ENCODE measurements around the gene NIFK.

The NIFK gene

GRCh38 chr2:121776361-121776760, 39.7 kb upstream of the NIFK start:
- POLR2A ChIA-PET = no interaction called here
- CTCF ChIA-PET = no interaction called here

GRCh38 chr2:121774235-121774634, 37.6 kb upstream of the NIFK start:
- POLR2A ChIA-PET = interaction anchor here (0.7 kb wide), 1 partner anchor 431 kb away, joined by 6 read pairs; no protein-coding TSS in a partner anchor

More at GRCh38 chr2:121776361-121776760, 39.7 kb upstream of the NIFK start:
- Histone ChIP-seq H3K27ac (ENCODE audit: extremely low read depth, low read depth, low read length) (no peak overlapping the region), H3K9me3 (ENCODE audit: control insufficient read depth, insufficient read depth, low read depth, low read length) (no peaks in the 10 kb centered on the region), H3K4me3 (ENCODE audit: low read depth, low read length) (no peak overlapping the region), H3K4me1 (ENCODE audit: control insufficient read depth, insufficient read depth, low read length) (no peaks in the 10 kb centered on the region; the same call in 1 of the 2 replicates), H3K36me3 (ENCODE audit: control insufficient read depth in 2 of 2, insufficient read depth in 1 of 2, low read length in 2 of 2) (no peaks in the 10 kb centered on the region; a peak in 1 of 3 replicates)
- no peak for TF ChIP-seq ZNF449 (tag by site-specific recombination; IDR thresholded peaks at IDR 0.05)
- no peak for TF ChIP-seq PRDM6 (tag by site-specific recombination; IDR thresholded peaks at IDR 0.05)
- TF ChIP-seq ZBTB10 (tag by site-specific recombination; IDR thresholded peaks at IDR 0.05) = no peak
- TF ChIP-seq ZNF157 (tag by site-specific recombination; IDR thresholded peaks at IDR 0.05) = no peak
- no peak for TF ChIP-seq ZSCAN18 (tag by site-specific recombination; IDR thresholded peaks at IDR 0.05)
- no peak for TF ChIP-seq ZNF621 (tag by site-specific recombination; IDR thresholded peaks at IDR 0.05)
- TF ChIP-seq ZNF48 (tag by site-specific recombination; IDR thresholded peaks at IDR 0.05) = no peak
- TF ChIP-seq ZNF10 (tag by site-specific recombination; IDR thresholded peaks at IDR 0.05) = no peak

More at GRCh38 chr2:121774235-121774634, 37.6 kb upstream of the NIFK start:
- H3K4me1 ChIP-seq (ENCODE audit: control insufficient read depth, insufficient read depth, low read length) = no peaks in the 10 kb centered on the region; the same call in 1 of the 2 replicates
- H3K4me3 ChIP-seq (ENCODE audit: low read depth, low read length) = no peak overlapping the region
- H3K27ac ChIP-seq (ENCODE audit: extremely low read depth, low read depth, low read length) = no peak overlapping the region
- no peaks in the 10 kb centered on the region for H3K9me3 ChIP-seq (ENCODE audit: control insufficient read depth, insufficient read depth, low read depth, low read length)
- CTCF ChIA-PET = no interaction called here
- peaks cover 0 to 6% of the 10 kb centered on the region in 2 experiments; a peak in 2 of 3 replicates for H3K36me3 ChIP-seq (ENCODE audit: control insufficient read depth in 2 of 2, insufficient read depth in 1 of 2, low read length in 2 of 2)
- no peak for TF ChIP-seq KLF7 (tag by site-specific recombination; IDR thresholded peaks at IDR 0.05; ENCODE audit: borderline replicate concordance)
- TF ChIP-seq ZNF121 (tag by site-specific recombination; IDR thresholded peaks at IDR 0.05) = no peak
- TF ChIP-seq ZBTB26 (tag by site-specific recombination; optimal IDR thresholded peaks at IDR 0.05) = no peak
- no peak for TF ChIP-seq BCL11A (tag by site-specific recombination; IDR thresholded peaks at IDR 0.05; ENCODE audit: low read depth)
- no peak for TF ChIP-seq PRDM6 (tag by site-specific recombination; IDR thresholded peaks at IDR 0.05)

Measured in HEK293 (cell line).